SK-N-MC (cell line): Measurements from ENCODE around the gene TTLL10.

ENCODE experiments used
- EZH2 ChIP-seq: fragments of 200-600 bp; sonication (generic); IDR thresholded peaks from one replicate; pipeline ENCODE4 v1.6.1; 2017; ENCODE audit warnings: antibody characterized with exemption
- POLR2AphosphoS5 ChIP-seq: IDR thresholded peaks from 2 replicates; pipeline ENCODE4 v1.6.1; 2012; ENCODE audit warnings: mild to moderate bottlenecking, low read depth, low read length, borderline replicate concordance

DNA sequence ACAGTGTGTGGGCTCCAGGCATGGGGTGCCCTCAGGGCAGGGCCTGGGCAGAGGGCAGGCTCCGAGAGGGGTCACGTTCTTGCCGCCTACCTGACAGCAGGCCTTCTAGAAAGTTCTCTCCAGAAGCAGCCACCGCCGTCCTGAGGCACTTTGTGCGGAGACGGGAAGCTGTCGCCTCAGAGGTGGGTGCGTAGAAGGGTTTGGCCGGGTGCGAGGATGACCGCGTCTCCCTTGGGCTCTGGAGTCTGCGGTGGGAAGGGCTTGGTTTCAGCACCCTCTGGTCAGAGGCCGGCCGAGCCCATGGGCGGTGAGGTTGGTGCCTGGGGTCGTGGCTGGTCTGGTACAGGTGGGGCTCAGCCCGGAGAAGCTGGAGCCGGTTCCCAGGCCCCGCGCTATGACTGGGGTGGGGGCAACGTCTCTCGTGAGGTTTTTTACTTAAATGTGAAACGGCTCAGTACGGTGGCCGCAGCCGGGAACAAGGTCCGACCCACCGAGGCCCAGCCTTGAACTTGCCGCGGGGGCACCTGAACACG lies 10.1 kb upstream of the TTLL10 start:
- no peak for TF ChIP-seq EZH2
- TF ChIP-seq POLR2AphosphoS5 = no peak
